HK-2 (cell line): ENCODE measurements around the gene ZNF786.
"Not testable (repeated sequence)": the region's sequence is repeated elsewhere in the genome, so short reads cannot be mapped to it uniquely, and the experiment has no call there.

Experiments
- DNase-seq: peaks from one replicate; pipeline ENCODE4 v3.0.0-alpha.2; 2018; ENCODE audit not compliant: unreplicated experiment

Gene ZNF786

GRCh38 chr7:149090397-149091195 is at the start of gene ZNF786:
ZNF786 (minus strand) TSS chr7:149090718; CDS start chr7:149090640, 78 bp downstream.
- peak; percentile 90 for DNase-seq

GRCh38 chr7:149136118-149136517 is 45.6 kb upstream of the ZNF786 start:
- DNase-seq, result no peak

- no peak for DNase-seq
These were observed 42.7 kb upstream of the ZNF786 start for GRCh38 chr7:149133028-149133710.

- no peak for DNase-seq
These were observed 40.2 kb upstream of the ZNF786 start for GRCh38 chr7:149130572-149131198.

GRCh38 chr7:149126662-149127266 is 36.2 kb upstream of the ZNF786 start:
- DNase-seq, result peak; percentile 73

- DNase-seq, result peak; percentile 98
These were observed 35.5 kb upstream of the ZNF786 start, which contains the start of gene ZNF425 for GRCh38 chr7:149125863-149126661. ZNF425 (minus strand) TSS chr7:149126324; CDS start chr7:149126213, 111 bp downstream.

- no peak for DNase-seq
These were observed 34.8 kb upstream of the ZNF786 start for GRCh38 chr7:149125189-149125862.

- DNase-seq, result peak; percentile 4
These were observed 19.5 kb upstream of the ZNF786 start for GRCh38 chr7:149109969-149110368.

GRCh38 chr7:149104749-149105148 is 14.2 kb upstream of the ZNF786 start:
- no peak for DNase-seq

- DNase-seq, result no peak
These were observed 13.7 kb upstream of the ZNF786 start for GRCh38 chr7:149104214-149104613.

GRCh38 chr7:149103424-149103823 is 12.9 kb upstream of the ZNF786 start:
- no peak for DNase-seq

- DNase-seq, result no peak
These were observed 12.1 kb upstream of the ZNF786 start for GRCh38 chr7:149102666-149103065.

GRCh38 chr7:149100821-149101220 is 10.3 kb upstream of the ZNF786 start:
- DNase-seq, result no peak

- no peak for DNase-seq
These were observed 8.5 kb upstream of the ZNF786 start for GRCh38 chr7:149099058-149099457.

- DNase-seq, result no peak
These were observed 6.6 kb upstream of the ZNF786 start for GRCh38 chr7:149097088-149097487.

- no peak for DNase-seq
These were observed 2.7 kb upstream of the ZNF786 start for GRCh38 chr7:149093228-149093627.

- DNase-seq, result not testable (repeated sequence)
These were observed 1.7 kb upstream of the ZNF786 start for GRCh38 chr7:149092244-149092643.

- no peak for DNase-seq
These were observed 3.1 kb downstream of the ZNF786 start for GRCh38 chr7:149087376-149087775.

GRCh38 chr7:149085866-149086265 is 4.7 kb downstream of the ZNF786 start:
- DNase-seq, result no peak

- DNase-seq, result no peak
These were observed 6.1 kb downstream of the ZNF786 start for GRCh38 chr7:149084407-149084806.

- no peak for DNase-seq
These were observed 8.6 kb downstream of the ZNF786 start for GRCh38 chr7:149081914-149082313.
